ENCODE data around the gene ZBTB46.

ZBTB46 gene

DNA sequence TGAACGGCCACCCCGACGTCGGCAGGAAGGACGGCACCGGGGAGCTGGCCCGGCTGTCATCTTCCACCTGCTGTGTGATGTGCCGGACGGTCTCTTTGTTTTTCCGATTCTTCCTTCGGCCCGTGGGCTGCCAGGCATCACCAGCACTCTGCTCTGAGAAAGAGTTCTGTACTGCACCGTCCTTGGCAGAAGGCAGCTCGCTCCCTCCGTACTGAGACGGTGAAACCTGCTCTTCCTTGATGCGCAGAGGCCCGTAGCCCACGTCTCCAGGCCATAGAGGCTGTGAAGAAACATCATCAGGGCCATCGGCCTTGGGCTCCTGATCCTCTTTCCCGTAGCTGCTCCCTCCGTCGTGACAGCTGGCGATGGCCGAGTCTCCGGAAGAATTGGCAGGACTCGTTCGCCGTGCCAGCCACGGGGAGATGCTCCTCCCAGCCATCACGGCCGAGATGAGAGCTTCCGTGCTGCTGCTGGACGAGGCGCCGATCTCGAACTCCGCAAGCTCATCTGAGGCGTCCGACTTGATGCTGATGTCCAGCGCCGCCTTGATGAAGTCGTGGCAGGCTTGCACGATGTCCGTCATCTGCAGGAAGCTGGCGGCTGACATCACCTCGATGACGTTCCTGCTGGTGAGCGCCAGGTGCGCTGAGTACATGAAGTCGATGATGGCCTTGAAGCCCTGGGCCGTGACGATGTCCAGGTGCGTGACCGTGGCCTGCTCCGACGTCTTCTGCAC, 41.1 kb downstream of the ZBTB46 start:
- H3K9me3 ChIP-seq (ENCODE audit: insufficient read depth, low read length) = no peaks in the 10 kb centered on the region
- no peak overlapping the region for H2AFZ ChIP-seq (ENCODE audit: low read depth, low read length)
- H3K27ac ChIP-seq (ENCODE audit: low read length) = no peak overlapping the region
- H3K4me3 ChIP-seq (ENCODE audit: low read length) = no peak overlapping the region
- no peaks in the 10 kb centered on the region for H3K79me2 ChIP-seq (ENCODE audit: low read length)
- H3K4me2 ChIP-seq (ENCODE audit: low read length) = no peak overlapping the region
- no peak overlapping the region for H3K9ac ChIP-seq (ENCODE audit: low read length)
- TF ChIP-seq, protein P1, sequence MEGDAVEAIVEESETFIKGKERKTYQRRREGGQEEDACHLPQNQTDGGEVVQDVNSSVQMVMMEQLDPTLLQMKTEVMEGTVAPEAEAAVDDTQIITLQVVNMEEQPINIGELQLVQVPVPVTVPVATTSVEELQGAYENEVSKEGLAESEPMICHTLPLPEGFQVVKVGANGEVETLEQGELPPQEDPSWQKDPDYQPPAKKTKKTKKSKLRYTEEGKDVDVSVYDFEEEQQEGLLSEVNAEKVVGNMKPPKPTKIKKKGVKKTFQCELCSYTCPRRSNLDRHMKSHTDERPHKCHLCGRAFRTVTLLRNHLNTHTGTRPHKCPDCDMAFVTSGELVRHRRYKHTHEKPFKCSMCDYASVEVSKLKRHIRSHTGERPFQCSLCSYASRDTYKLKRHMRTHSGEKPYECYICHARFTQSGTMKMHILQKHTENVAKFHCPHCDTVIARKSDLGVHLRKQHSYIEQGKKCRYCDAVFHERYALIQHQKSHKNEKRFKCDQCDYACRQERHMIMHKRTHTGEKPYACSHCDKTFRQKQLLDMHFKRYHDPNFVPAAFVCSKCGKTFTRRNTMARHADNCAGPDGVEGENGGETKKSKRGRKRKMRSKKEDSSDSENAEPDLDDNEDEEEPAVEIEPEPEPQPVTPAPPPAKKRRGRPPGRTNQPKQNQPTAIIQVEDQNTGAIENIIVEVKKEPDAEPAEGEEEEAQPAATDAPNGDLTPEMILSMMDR (IDR thresholded peaks at IDR 0.05; ENCODE audit: low read depth, low read length) = no peak
- TF ChIP-seq EZH2phosphoT487 (IDR thresholded peaks at IDR 0.05; ENCODE audit: low read depth) = no peak
- H3K36me3 ChIP-seq (replicated peaks; ENCODE audit: low read depth, low read length) = no peaks in the 10 kb centered on the region
- no peaks in the 10 kb centered on the region for H4K20me1 ChIP-seq (ENCODE audit: insufficient read depth, low read length)
- H3K4me1 ChIP-seq (ENCODE audit: low read length) = peaks cover 3% of the 10 kb centered on the region; the same call in 1 of the 2 replicates
- peaks cover 10% of the 10 kb centered on the region for H3K27me3 ChIP-seq (ENCODE audit: low read depth, low read length)

DNA sequence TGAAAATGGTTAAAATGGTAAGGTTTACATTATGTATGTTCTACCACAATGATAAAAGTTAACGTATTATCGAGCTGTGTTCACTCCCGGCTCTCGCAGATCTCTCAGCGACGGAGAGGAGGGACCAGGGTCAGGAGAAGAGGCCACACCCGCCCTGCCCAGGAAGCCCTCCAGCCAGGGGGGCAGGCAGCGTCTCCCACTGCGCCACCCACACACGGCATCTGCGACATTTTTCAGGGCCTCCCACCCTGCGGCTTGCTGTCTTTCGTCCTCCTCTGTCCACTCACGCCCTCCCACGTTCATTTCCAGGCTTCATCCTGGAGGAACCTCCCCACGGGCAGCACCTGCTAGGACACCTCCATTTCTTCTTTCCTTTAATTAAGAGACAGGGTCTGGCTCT, 43.3 kb downstream of the ZBTB46 start:
- Histone ChIP-seq H3K9ac (ENCODE audit: low read length) (no peak overlapping the region), H3K4me1 (ENCODE audit: low read length) (peaks cover 3% of the 10 kb centered on the region; the same call in 1 of the 2 replicates), H4K20me1 (ENCODE audit: insufficient read depth, low read length) (no peaks in the 10 kb centered on the region), H3K36me3 (replicated peaks; ENCODE audit: low read depth, low read length) (no peaks in the 10 kb centered on the region), H3K27ac (ENCODE audit: low read length) (no peak overlapping the region), H3K27me3 (ENCODE audit: low read depth, low read length) (no peaks in the 10 kb centered on the region), H3K79me2 (ENCODE audit: low read length) (no peaks in the 10 kb centered on the region), H3K4me2 (ENCODE audit: low read length) (no peak overlapping the region), H3K9me3 (ENCODE audit: insufficient read depth, low read length) (no peaks in the 10 kb centered on the region), H2AFZ (ENCODE audit: low read depth, low read length) (no peak overlapping the region), H3K4me3 (ENCODE audit: low read length) (no peak overlapping the region)
- TF ChIP-seq EZH2phosphoT487 (IDR thresholded peaks at IDR 0.05; ENCODE audit: low read depth) = no peak
- TF ChIP-seq, protein P1 (IDR thresholded peaks at IDR 0.05; ENCODE audit: low read depth, low read length) = no peak

DNA sequence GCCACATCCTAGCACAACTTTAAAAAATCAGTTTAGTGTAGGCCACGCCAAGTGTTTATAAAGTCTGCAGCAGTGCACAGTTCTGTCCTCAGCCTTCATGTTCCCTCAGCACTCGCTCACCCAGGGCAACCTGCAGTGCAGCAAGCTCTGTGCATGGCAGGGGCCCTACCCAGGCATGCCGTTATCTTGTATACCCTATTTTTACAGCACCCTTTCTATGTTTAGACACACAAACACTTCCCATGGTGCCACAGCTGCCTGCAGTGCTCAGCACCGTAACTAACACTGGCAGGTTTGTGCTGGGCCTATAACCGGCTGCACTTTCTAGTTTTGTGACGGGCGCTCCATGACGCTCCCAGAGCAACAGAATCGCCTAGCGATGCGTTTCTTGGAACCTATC, 43.8 kb downstream of the ZBTB46 start:
- H3K36me3 ChIP-seq (replicated peaks; ENCODE audit: low read depth, low read length) = no peaks in the 10 kb centered on the region
- no peak overlapping the region for H3K27ac ChIP-seq (ENCODE audit: low read length)
- no peak for TF ChIP-seq EZH2phosphoT487 (IDR thresholded peaks at IDR 0.05; ENCODE audit: low read depth)
- TF ChIP-seq, protein P1 (IDR thresholded peaks at IDR 0.05; ENCODE audit: low read depth, low read length) = no peak
- H3K4me3 ChIP-seq (ENCODE audit: low read length) = no peak overlapping the region
- H4K20me1 ChIP-seq (ENCODE audit: insufficient read depth, low read length) = no peaks in the 10 kb centered on the region
- no peak overlapping the region for H3K9ac ChIP-seq (ENCODE audit: low read length)
- peaks cover 3% of the 10 kb centered on the region; the same call in 1 of the 2 replicates for H3K4me1 ChIP-seq (ENCODE audit: low read length)
- no peaks in the 10 kb centered on the region for H3K79me2 ChIP-seq (ENCODE audit: low read length)
- H3K27me3 ChIP-seq (ENCODE audit: low read depth, low read length) = no peaks in the 10 kb centered on the region
- H3K9me3 ChIP-seq (ENCODE audit: insufficient read depth, low read length) = no peaks in the 10 kb centered on the region
- no peak overlapping the region for H2AFZ ChIP-seq (ENCODE audit: low read depth, low read length)
- H3K4me2 ChIP-seq (ENCODE audit: low read length) = no peak overlapping the region

DNA sequence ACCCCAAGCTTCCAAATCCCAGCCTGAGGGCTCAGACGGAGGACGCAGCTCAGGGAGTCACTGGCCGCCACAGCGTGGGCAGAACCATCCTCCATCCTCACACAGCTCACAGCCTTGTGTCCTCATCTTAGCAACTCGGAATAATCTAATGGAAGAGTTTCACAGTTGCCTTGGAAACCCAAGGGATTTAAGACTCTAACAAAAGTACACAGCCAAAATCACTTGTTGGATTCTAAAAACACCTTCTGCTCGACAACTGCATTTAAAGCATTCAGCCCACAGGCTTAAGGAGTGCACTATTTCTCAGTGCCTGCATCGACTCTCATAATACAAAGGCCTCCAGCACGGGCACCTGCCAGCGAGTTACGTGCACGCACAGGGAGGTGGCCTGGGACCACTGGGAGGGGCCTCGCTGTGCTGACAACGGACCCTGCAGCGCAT, 45.4 kb downstream of the ZBTB46 start:
- H4K20me1 ChIP-seq (ENCODE audit: insufficient read depth, low read length) = no peaks in the 10 kb centered on the region
- H3K4me1 ChIP-seq (ENCODE audit: low read length) = peaks cover 11% of the 10 kb centered on the region; the same call in 1 of the 2 replicates
- no peaks in the 10 kb centered on the region for H3K36me3 ChIP-seq (replicated peaks; ENCODE audit: low read depth, low read length)
- H2AFZ ChIP-seq (ENCODE audit: low read depth, low read length) = no peak overlapping the region
- H3K4me3 ChIP-seq (ENCODE audit: low read length) = no peak overlapping the region
- H3K9me3 ChIP-seq (ENCODE audit: insufficient read depth, low read length) = no peaks in the 10 kb centered on the region
- no peak overlapping the region for H3K9ac ChIP-seq (ENCODE audit: low read length)
- H3K79me2 ChIP-seq (ENCODE audit: low read length) = no peaks in the 10 kb centered on the region
- H3K27ac ChIP-seq (ENCODE audit: low read length) = no peak overlapping the region
- no peak overlapping the region for H3K4me2 ChIP-seq (ENCODE audit: low read length)
- TF ChIP-seq EZH2phosphoT487 (IDR thresholded peaks at IDR 0.05; ENCODE audit: low read depth) = no peak
- TF ChIP-seq, protein P1 (IDR thresholded peaks at IDR 0.05; ENCODE audit: low read depth, low read length) = no peak
- no peaks in the 10 kb centered on the region for H3K27me3 ChIP-seq (ENCODE audit: low read depth, low read length)
